NOMO-1 treated with dmso at 0.1 percent for 144 hours (cell line): ENCODE results near the gene ABCA7.
A peak's percentile ranks its signal among the peaks of the same experiment; 100 is the strongest.

Source experiments
- DNase-seq: peaks from one replicate; lab custom pipeline; 2025; ENCODE audit not compliant: unreplicated experiment; lab: John Stamatoyannopoulos, UW

ABCA7 gene

GRCh38 chr19:1039646-1040475, at the start of gene ABCA7:
ABCA7 (plus strand) TSS chr19:1040107; CDS start chr19:1041362, 1,255 bp downstream.
- DNase-seq: peak; percentile 98

GRCh38 chr19:990119-990571, 49.8 kb upstream of the ABCA7 start:
- DNase-seq: no peak

- DNase-seq: no peak
These were observed 49.2 kb upstream of the ABCA7 start for GRCh38 chr19:990746-991145.

GRCh38 chr19:991174-991931, 48.6 kb upstream of the ABCA7 start:
- no peak for DNase-seq

GRCh38 chr19:991932-992669, 47.8 kb upstream of the ABCA7 start:
- DNase-seq: no peak

- no peak for DNase-seq
These were observed 47.2 kb upstream of the ABCA7 start for GRCh38 chr19:992670-993055.

- DNase-seq: no peak
These were observed 46.5 kb upstream of the ABCA7 start for GRCh38 chr19:993361-993830.

- DNase-seq: no peak
These were observed 46.0 kb upstream of the ABCA7 start for GRCh38 chr19:993831-994393.

GRCh38 chr19:994516-994915, 45.4 kb upstream of the ABCA7 start:
- no peak for DNase-seq

- DNase-seq: no peak
These were observed 44.7 kb upstream of the ABCA7 start for GRCh38 chr19:995051-995827.

- no peak for DNase-seq
These were observed 43.7 kb upstream of the ABCA7 start for GRCh38 chr19:996051-996838.

- DNase-seq: no peak
These were observed 41.8 kb upstream of the ABCA7 start for GRCh38 chr19:998064-998463.

GRCh38 chr19:999379-999719, 40.6 kb upstream of the ABCA7 start:
- no peak for DNase-seq

- peak; percentile 30 for DNase-seq
These were observed 39.8 kb upstream of the ABCA7 start, which contains the start of gene GRIN3B for GRCh38 chr19:1000095-1000494. GRIN3B (plus strand) TSS chr19:1000419; CDS start chr19:1000438, 19 bp downstream.

- no peak for DNase-seq
These were observed 39.0 kb upstream of the ABCA7 start for GRCh38 chr19:1000591-1001537.

GRCh38 chr19:1001538-1002166, 38.3 kb upstream of the ABCA7 start:
- DNase-seq: no peak

GRCh38 chr19:1002600-1002999, 37.3 kb upstream of the ABCA7 start:
- no peak for DNase-seq

GRCh38 chr19:1003283-1003682, 36.6 kb upstream of the ABCA7 start:
- DNase-seq: no peak
